Erythroblast (primary cell): ENCODE measurements around the gene CD226.

Experiments used
- GATA1 ChIP-seq: IDR thresholded peaks from 2 replicates; pipeline ENCODE4 v1.6.1; 2011; ENCODE audit warnings: low read depth, mild to moderate bottlenecking, control low read depth, low read length, moderate library complexity
- POLR2A ChIP-seq: IDR thresholded peaks from 2 replicates; pipeline ENCODE4 v1.6.1; 2011; ENCODE audit warnings: mild to moderate bottlenecking, low read length

- no peak for TF ChIP-seq POLR2A
- no peak for TF ChIP-seq GATA1
Observed at GRCh38 chr18:69945220-69946114, 2.2 kb downstream of the CD226 start.
